ENCODE results near the gene BTC.
A peak's percentile ranks its signal among the peaks of the same experiment; 100 is the strongest.
"Not testable (repeated sequence)": the region's sequence is repeated elsewhere in the genome, so short reads cannot be mapped to it uniquely, and the experiment has no call there.

The BTC gene

DNA sequence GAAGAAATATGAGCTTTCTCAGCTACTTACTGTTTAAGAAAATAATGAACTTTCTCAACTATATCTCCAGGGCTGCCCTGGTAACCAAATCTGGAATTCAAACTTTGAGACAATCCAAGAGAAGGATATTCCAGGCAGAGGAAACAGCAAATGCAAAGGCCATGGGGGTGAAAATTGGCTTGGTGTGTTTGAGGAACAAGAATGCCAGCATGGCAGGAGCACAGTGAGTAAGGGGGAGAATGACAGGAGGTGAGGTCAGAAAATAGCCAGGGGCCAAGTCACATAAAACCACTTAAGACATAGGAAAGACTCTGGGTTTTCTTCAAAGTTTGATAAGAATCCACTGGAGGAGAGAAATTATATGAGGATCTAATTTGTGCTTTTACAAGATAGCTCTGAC, 27.2 kb upstream of the BTC start:
- no peak overlapping the region for H3K4me3 ChIP-seq (replicated peaks; ENCODE audit: low read depth, low read length)
- TF ChIP-seq, protein P1, sequence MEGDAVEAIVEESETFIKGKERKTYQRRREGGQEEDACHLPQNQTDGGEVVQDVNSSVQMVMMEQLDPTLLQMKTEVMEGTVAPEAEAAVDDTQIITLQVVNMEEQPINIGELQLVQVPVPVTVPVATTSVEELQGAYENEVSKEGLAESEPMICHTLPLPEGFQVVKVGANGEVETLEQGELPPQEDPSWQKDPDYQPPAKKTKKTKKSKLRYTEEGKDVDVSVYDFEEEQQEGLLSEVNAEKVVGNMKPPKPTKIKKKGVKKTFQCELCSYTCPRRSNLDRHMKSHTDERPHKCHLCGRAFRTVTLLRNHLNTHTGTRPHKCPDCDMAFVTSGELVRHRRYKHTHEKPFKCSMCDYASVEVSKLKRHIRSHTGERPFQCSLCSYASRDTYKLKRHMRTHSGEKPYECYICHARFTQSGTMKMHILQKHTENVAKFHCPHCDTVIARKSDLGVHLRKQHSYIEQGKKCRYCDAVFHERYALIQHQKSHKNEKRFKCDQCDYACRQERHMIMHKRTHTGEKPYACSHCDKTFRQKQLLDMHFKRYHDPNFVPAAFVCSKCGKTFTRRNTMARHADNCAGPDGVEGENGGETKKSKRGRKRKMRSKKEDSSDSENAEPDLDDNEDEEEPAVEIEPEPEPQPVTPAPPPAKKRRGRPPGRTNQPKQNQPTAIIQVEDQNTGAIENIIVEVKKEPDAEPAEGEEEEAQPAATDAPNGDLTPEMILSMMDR (IDR thresholded peaks at IDR 0.05; ENCODE audit: low read length, missing control alignments) = no peak
- DNase-seq (ENCODE audit: low read depth) = no peak

DNA sequence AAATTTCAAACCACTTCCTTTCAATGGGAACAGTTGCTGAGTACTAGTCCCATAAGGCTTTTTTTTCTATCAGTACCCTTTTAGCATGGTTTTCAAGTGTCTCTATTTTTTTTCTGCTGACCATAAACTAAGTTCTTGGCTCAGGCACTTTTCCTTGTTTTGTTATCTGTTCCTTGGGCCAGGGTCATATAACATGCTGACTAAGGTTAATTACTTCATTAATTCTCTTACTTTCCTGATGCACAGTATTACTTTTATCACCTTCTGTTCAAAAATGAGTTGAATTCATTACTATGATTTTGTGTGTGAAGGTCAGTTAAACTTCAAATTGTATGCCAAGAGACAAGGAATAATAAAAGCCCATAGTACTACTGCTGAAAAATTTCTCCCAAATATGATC, 19.7 kb upstream of the BTC start:
- no peak overlapping the region for H3K4me3 ChIP-seq (replicated peaks; ENCODE audit: low read depth, low read length)
- TF ChIP-seq, protein P1 (IDR thresholded peaks at IDR 0.05; ENCODE audit: low read length, missing control alignments) = no peak
- DNase-seq (ENCODE audit: low read depth) = no peak

DNA sequence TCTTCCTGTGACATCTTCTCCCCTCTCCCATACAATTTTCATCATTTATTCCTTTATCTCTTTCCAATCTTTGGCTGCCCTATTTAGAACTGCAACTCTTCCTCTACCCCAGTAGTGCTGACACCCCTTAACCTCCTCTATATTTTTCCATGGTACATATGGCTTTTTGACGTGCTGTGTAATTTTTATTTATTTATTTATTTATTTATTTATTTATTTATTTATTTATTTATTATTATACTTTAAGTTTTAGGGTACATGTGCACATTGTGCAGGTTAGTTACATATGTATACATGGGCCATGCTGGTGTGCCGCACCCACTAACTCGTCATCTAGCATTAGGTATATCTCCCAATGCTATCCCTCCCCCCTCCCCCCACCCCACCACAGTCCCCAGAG, 17.7 kb upstream of the BTC start:
- DNase-seq (ENCODE audit: low read depth); H3K4me3 ChIP-seq (replicated peaks; ENCODE audit: low read depth, low read length): not testable (repeated sequence)

DNA sequence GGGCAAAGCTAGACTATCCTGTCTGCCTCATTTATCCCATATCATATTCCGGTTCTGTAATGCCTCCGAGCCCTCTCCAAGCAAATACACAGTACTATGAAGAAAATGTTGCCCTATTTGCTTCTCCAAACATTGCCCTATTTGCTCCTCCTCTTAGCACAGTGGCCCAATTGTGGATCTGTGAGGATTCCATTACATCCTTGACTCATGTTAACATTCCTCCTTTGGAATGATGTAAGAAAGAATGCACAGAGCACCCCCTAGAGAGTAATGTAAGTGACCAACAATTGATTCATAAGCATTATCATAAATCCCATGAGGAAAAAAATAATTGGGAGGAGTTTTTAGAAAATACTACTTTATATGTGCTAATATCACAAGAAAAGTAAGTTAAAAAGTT, 11.3 kb upstream of the BTC start:
- DNase-seq (ENCODE audit: low read depth) = peak; percentile 68
- TF ChIP-seq, protein P1 (IDR thresholded peaks at IDR 0.05; ENCODE audit: low read length, missing control alignments) = no peak
- no peak overlapping the region for H3K4me3 ChIP-seq (replicated peaks; ENCODE audit: low read depth, low read length)

- no peak for DNase-seq (ENCODE audit: low read depth)
- TF ChIP-seq, protein P1 (IDR thresholded peaks at IDR 0.05; ENCODE audit: low read length, missing control alignments) = no peak
- no peak overlapping the region for H3K4me3 ChIP-seq (replicated peaks; ENCODE audit: low read depth, low read length)
These were observed 6.0 kb upstream of the BTC start for GRCh38 chr4:74800310-74800709.

- DNase-seq (ENCODE audit: low read depth) = no peak
- TF ChIP-seq, protein P1 (IDR thresholded peaks at IDR 0.05; ENCODE audit: low read length, missing control alignments) = no peak
- no peak overlapping the region for H3K4me3 ChIP-seq (replicated peaks; ENCODE audit: low read depth, low read length)
These were observed 2.3 kb upstream of the BTC start for GRCh38 chr4:74796631-74797030.

DNA sequence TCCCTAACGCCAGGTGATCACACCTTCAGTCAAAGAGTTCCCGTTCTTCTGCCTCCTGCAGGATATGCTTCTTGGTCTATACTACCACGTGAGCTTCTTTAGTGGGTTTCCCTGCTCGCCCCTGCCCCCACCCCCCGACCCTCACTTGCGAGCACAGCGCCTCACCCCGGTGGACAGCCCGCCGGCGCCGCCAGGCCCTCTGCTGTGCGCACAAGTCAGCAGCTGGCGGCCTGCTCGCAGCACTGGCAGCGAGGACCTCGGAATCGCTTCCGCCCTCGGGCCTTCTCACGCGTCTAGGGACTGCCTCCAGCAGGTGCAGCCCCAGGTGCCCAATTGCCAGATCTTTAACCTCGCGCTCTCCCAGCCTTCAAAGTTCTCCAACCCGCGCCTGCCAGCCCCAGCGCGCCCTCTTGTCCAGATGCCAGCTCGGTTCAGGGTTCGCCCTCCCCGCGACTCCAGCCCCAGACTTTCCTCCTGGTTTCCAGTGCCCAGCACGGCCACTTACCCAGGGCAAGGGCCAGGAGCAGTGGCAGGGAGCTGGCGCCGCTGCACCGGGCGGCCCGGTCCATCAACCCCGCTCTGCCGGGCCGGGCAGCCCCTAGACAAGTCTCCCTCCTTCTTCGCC, 454 bp downstream of the BTC start:
- DNase-seq (ENCODE audit: low read depth) = peak; percentile 24
- H3K4me3 ChIP-seq (replicated peaks; ENCODE audit: low read depth, low read length) = peak overlapping the region; percentile 62
- TF ChIP-seq, protein P1 (IDR thresholded peaks at IDR 0.05; ENCODE audit: low read length, missing control alignments) = peak; percentile 25
